GM23338 (cell line): Measurements from ENCODE around the gene WNK2. TPM values are rescaled to one million over a fixed set of nuclear protein-coding genes. Genes with fewer than 3 reads are reported as not detected.

ENCODE experiments used
- ATAC-seq: fragments of 200-7000 bp; cut with Tn5 transposase; 3 replicates; pipeline ENCODE4 v1.9.1; 2020
- DNase-seq: peaks from one replicate; pipeline ENCODE4 v3.0.0-alpha.2; 2015; ENCODE audit warnings: low spot score
- H2AFZ ChIP-seq: fragments of 200-600 bp; sonication (generic); 2 replicates; pipeline ENCODE4 v1.8.0; 2016; ENCODE audit warnings: antibody characterized with exemption, mild to moderate bottlenecking, moderate library complexity
- H3F3A ChIP-seq: fragments of 200-600 bp; sonication (generic); replicated peaks from 2 replicates; pipeline ENCODE4 v1.8.0; 2017; ENCODE audit warnings: antibody characterized with exemption, mixed run types, low read depth
- H3K27ac ChIP-seq: fragments of 200-600 bp; sonication (generic); 2 replicates; pipeline ENCODE4 v1.6.1; 2016; ENCODE audit warnings: low read depth
- H3K27me3 ChIP-seq: fragments of 200-600 bp; sonication (generic); 2 replicates; pipeline ENCODE4 v1.8.0; 2016; ENCODE audit warnings: mild to moderate bottlenecking, mixed run types, moderate library complexity; ENCODE audit not compliant: insufficient read depth
- H3K36me3 ChIP-seq: fragments of 200-600 bp; sonication (generic); 2 replicates; pipeline ENCODE4 v1.8.0; 2016; ENCODE audit warnings: mild to moderate bottlenecking; ENCODE audit not compliant: insufficient read depth
- H3K4me1 ChIP-seq: fragments of 200-600 bp; sonication (generic); 2 replicates; pipeline ENCODE4 v1.8.0; 2016; ENCODE audit warnings: mild to moderate bottlenecking, moderate library complexity; ENCODE audit not compliant: insufficient read depth
- H3K4me2 ChIP-seq: fragments of 200-600 bp; sonication (generic); 2 replicates; pipeline ENCODE4 v1.7.1; 2017; ENCODE audit warnings: mixed run types
- H3K4me3 ChIP-seq: fragments of 200-600 bp; sonication (generic); 2 replicates; pipeline ENCODE4 v1.6.1; 2016; ENCODE audit warnings: mixed run types
- H3K79me2 ChIP-seq: fragments of 200-600 bp; sonication (generic); replicated peaks from 2 replicates; pipeline ENCODE4 v1.8.0; 2017; ENCODE audit warnings: mild to moderate bottlenecking; ENCODE audit not compliant: insufficient read depth
- H3K9me2 ChIP-seq: fragments of 200-600 bp; sonication (generic); 2 replicates; pipeline ENCODE4 v1.8.0; 2017; ENCODE audit not compliant: insufficient read depth
- H4K20me1 ChIP-seq: fragments of 200-600 bp; sonication (generic); replicated peaks from 2 replicates; pipeline ENCODE4 v1.8.0; 2017; ENCODE audit warnings: mild to moderate bottlenecking; ENCODE audit not compliant: insufficient read depth
- H3K27ac Mint-ChIP-seq: 2 replicates; pipeline ENCODE4 v1.8.0; 2020; ENCODE audit warnings: inconsistent platforms, mild to moderate bottlenecking, moderate library complexity, mixed read lengths
- H3K27me3 Mint-ChIP-seq: 3 replicates; pipeline ENCODE4 v1.8.0; 2022; ENCODE audit warnings: low read depth, mild to moderate bottlenecking, moderate library complexity, mixed read lengths, inconsistent platforms; ENCODE audit not compliant: insufficient read depth, poor library complexity
- H3K36me3 Mint-ChIP-seq: 3 replicates; pipeline ENCODE4 v1.8.0; 2021; ENCODE audit warnings: low read depth, mild to moderate bottlenecking, inconsistent platforms, moderate library complexity, mixed read lengths
- H3K4me1 Mint-ChIP-seq: 3 replicates; pipeline ENCODE4 v1.8.0; 2020; ENCODE audit warnings: mild to moderate bottlenecking, inconsistent platforms, mixed read lengths
- H3K4me3 Mint-ChIP-seq: 3 replicates; pipeline ENCODE4 v1.8.0; 2021; ENCODE audit warnings: moderate library complexity, mild to moderate bottlenecking, inconsistent platforms, mixed read lengths
- H3K9me3 Mint-ChIP-seq: 3 replicates; pipeline ENCODE4 v1.8.0; 2020; ENCODE audit warnings: moderate library complexity, mild to moderate bottlenecking, inconsistent platforms, mixed read lengths
- CREB1 ChIP-seq: fragments of 250-450 bp; sonication (Bioruptor Pico); IDR thresholded peaks from 2 replicates; pipeline ENCODE4 v1.5.0; 2020; ENCODE audit warnings: low read depth, mild to moderate bottlenecking, moderate library complexity
- CTCF ChIP-seq, 2 experiments: fragments of 200-600 bp in 1 of 2; sonication (generic) in 1 of 2; conservative IDR thresholded peaks; 2 replicates each; pipeline versions ENCODE4 v1.5.1 to v1.6.1; 2016 to 2017; ENCODE audit warnings: antibody characterized with exemption in 2 of 2, low read depth in 2 of 2, mild to moderate bottlenecking in 2 of 2, moderate library complexity in 1 of 2
- EZH2 ChIP-seq: fragments of 200-600 bp; sonication (generic); IDR thresholded peaks from one replicate; pipeline ENCODE4 v1.8.0; 2017; ENCODE audit warnings: antibody characterized with exemption, mild to moderate bottlenecking, low read depth; ENCODE audit not compliant: unreplicated experiment
- JUNB ChIP-seq: IDR thresholded peaks from one replicate; pipeline ENCODE4 v1.6.1; 2016; ENCODE audit warnings: antibody characterized with exemption; ENCODE audit not compliant: unreplicated experiment
- NANOG ChIP-seq: IDR thresholded peaks from 2 replicates; pipeline ENCODE4 v1.6.1; 2016; ENCODE audit warnings: antibody characterized with exemption, borderline replicate concordance
- POLR2AphosphoS5 ChIP-seq: IDR thresholded peaks from 2 replicates; pipeline ENCODE4 v1.6.1; 2016; ENCODE audit warnings: antibody characterized with exemption, low read depth
- REST ChIP-seq: IDR thresholded peaks from one replicate; pipeline ENCODE4 v1.6.1; 2018; ENCODE audit warnings: antibody characterized with exemption; ENCODE audit not compliant: unreplicated experiment
- STAT1 ChIP-seq: IDR thresholded peaks from one replicate; pipeline ENCODE4 v1.6.1; 2016; ENCODE audit warnings: antibody characterized with exemption; ENCODE audit not compliant: unreplicated experiment
- ZNF114 ChIP-seq: fragments of 250-450 bp; sonication (Bioruptor Pico); IDR thresholded peaks from 2 replicates; pipeline ENCODE4 v1.5.0; 2020; ENCODE audit warnings: mild to moderate bottlenecking, moderate library complexity
- ZNF331 ChIP-seq: fragments of 250-450 bp; sonication (Bioruptor Pico); IDR thresholded peaks from 2 replicates; pipeline ENCODE4 v1.5.0; 2020; ENCODE audit warnings: low read depth, mild to moderate bottlenecking, moderate library complexity
- ZNF462 ChIP-seq: fragments of 250-450 bp; sonication (Bioruptor Pico); IDR thresholded peaks from 2 replicates; pipeline ENCODE4 v1.5.0; 2020; ENCODE audit warnings: mild to moderate bottlenecking, moderate library complexity
- polyA plus RNA-seq: library from polyadenylated mRNA; unstranded; fragments of >200 nt; fragmentation: Nextera tagmentation; extraction: Ambion mirVana; gene quantifications from 2 replicates; pipeline ENCODE4 v1.2.1, GENCODE V29; 2016
- total RNA-seq: library from RNA; depleted of rRNA; stranded (reverse); fragments of >200 nt; shearing (Covaris generic); gene quantifications from 2 replicates; pipeline ENCODE4 v1.2.3, GENCODE V29; 2014
- TF ChIP-seq, protein P1 (sequence below): IDR thresholded peaks from 2 replicates; pipeline ENCODE4 v1.6.1; 2016; ENCODE audit warnings: antibody characterized with exemption

Gene WNK2
- total and polyA plus RNA-seq, 2 experiments from 2014 or later = 56.4 to 102 TPM

GRCh38 chr9:93315118-93315517, 131.2 kb downstream of the WNK2 start:
- no peaks in the 10 kb centered on the region for H3K27me3 ChIP-seq
- DNase-seq (no peak), ATAC-seq (no peak)
- H3K4me2 ChIP-seq = no peak overlapping the region
- H3K9me2 ChIP-seq = no peaks in the 10 kb centered on the region
- no peaks in the 10 kb centered on the region for H4K20me1 ChIP-seq
- no peaks in the 10 kb centered on the region for H3K79me2 ChIP-seq
- H3K4me3 Mint-ChIP-seq = no peak overlapping the region
- H3K36me3 ChIP-seq = peaks cover 7% of the 10 kb centered on the region; the same call in 1 of the 2 replicates
- no peak for TF ChIP-seq JUNB
- TF ChIP-seq ZNF331 (CRISPR knock-in tag) = no peak
- TF ChIP-seq CREB1 (CRISPR knock-in tag) = no peak
- no peak for TF ChIP-seq NANOG
- TF ChIP-seq, protein P1, sequence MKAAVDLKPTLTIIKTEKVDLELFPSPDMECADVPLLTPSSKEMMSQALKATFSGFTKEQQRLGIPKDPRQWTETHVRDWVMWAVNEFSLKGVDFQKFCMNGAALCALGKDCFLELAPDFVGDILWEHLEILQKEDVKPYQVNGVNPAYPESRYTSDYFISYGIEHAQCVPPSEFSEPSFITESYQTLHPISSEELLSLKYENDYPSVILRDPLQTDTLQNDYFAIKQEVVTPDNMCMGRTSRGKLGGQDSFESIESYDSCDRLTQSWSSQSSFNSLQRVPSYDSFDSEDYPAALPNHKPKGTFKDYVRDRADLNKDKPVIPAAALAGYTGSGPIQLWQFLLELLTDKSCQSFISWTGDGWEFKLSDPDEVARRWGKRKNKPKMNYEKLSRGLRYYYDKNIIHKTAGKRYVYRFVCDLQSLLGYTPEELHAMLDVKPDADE = no peak
- no peak for TF ChIP-seq CTCF (conservative IDR thresholded peaks at IDR 0.05; ENCODE audit: low read depth in 2 of 2)
- TF ChIP-seq REST = no peak
- TF ChIP-seq POLR2AphosphoS5 = no peak
- no peak for TF ChIP-seq EZH2
- no peak for TF ChIP-seq ZNF462 (CRISPR knock-in tag)
- no peak for TF ChIP-seq STAT1
- TF ChIP-seq ZNF114 (CRISPR knock-in tag) = no peak
- H3K4me3 ChIP-seq = no peak overlapping the region
- no peaks in the 10 kb centered on the region for H3F3A ChIP-seq
- peaks cover 6% of the 10 kb centered on the region for H3K4me1 Mint-ChIP-seq
- H3K9me3 Mint-ChIP-seq = peaks cover 10% of the 10 kb centered on the region; the same call in 2 of the 3 replicates
- H3K36me3 Mint-ChIP-seq = peaks cover 49% of the 10 kb centered on the region
- H3K27ac Mint-ChIP-seq = no peak overlapping the region
- no peaks in the 10 kb centered on the region for H3K4me1 ChIP-seq
- H2AFZ ChIP-seq = no peak overlapping the region
- H3K27ac ChIP-seq = no peak overlapping the region
- peaks cover 9% of the 10 kb centered on the region for H3K27me3 Mint-ChIP-seq
